Endometrium (tissue), 2 donors: ENCODE measurements around the gene CREB5.

Source experiments
- FAIRE-seq: peaks from 2 replicates; lab custom pipeline; 2012; peaks lifted over from hg19 to GRCh38; lab: Jason Lieb, UNC
- donor health status: control.
- donor health status: control.

The CREB5 gene

DNA sequence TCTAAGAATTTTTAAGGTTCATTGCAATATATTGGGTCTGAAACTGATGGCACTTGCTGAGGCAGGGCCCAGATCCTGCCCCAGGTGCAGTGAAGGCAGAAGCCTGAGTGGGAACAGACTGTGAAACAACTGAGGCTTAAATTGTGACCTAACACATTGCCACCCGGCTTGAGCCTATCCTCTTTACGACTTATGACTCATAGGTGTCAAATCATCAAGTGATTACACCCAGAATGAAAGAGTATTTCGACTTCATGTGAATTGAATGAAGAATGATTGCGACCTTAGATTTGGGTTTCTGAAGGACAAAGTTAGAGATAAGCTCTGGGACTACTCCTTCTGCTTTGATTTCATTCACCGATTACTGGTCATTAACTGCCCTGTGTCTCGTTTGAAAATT is 200.9 kb downstream of the CREB5 start:
- no peak for FAIRE-seq

DNA sequence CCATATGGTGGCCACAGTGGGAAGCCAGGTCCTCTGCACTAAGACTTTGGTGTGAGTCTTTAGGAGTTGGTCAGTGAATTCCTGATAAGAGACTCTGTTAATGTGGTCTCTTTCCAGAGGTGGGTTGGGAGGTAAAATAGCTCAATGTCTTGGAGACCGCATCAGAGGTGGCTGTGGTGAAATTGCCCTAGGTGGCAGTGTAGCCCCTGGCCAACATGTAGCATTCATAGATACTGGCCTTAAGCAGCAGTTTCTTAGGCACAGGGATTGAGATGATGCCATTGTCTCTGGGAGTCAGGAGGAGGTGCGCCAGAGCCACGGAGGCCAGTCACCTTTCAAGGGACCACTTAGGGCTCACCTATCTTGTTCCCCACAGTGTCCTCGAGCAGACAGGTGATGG is 202.8 kb downstream of the CREB5 start:
- FAIRE-seq: no peak

DNA sequence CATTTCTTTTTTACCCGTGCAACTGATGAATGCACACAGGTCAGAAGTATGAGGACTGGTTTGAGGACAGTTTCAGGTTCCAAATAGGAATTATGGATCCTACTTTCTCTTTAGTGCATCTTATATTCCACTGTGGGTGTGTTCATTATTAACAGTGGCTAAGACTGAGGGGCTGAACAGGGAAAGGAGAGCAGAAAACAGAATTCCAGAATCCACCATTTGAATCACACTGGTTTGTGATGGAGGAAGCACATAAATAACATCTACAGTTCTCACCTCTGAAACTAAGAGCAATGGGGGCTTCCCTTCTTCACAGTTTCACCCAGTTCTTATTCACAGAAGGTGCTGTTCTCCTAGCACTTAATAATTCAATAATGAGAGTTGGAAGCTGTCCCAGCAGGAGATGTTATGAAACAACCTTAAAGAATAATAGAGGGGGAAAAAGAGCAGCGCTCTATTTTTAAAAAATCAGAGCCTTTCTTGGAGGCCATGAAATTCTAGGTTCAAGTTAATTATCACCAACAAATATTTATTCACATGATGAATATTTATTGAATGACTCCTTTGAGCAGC is 205.1 kb downstream of the CREB5 start:
- no peak for FAIRE-seq

DNA sequence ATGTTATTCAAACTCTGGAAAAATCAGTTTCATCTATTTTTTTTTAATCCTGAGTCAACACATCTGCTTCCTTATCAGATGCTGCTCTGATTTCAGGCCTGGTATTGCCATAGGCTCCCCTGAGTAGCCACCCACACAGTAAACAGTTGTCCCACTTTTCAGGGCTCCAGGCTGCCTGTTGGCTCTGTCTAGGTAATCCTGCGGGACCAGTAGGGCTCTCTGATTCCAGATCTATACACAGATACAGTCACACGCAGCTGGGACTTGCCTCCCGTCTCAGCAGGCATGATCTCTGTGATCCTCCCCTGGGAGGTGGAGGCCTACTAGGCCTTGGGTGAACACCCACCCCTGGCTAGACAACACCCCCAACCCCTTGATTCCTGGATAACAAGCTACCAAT is 206.1 kb downstream of the CREB5 start:
- no peak for FAIRE-seq

DNA sequence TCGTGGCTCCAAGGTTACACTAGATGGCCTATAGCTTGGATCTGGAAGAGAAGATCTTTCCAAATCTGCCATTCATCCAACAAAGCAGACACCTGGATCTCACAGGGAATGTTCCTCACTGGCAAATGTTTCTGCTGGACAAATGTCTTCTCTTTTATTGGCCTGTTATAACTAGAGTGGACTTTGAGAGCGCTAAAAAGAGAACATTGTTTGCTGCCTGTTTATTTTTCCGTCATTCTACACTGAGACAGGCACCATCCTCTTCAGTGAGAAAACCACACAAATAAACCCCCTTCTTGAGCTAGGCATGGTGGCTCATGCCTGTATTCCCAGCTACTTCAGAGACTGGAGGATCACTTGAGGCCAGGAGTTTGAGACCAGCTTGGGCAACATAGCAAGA is 206.9 kb downstream of the CREB5 start:
- no peak for FAIRE-seq

DNA sequence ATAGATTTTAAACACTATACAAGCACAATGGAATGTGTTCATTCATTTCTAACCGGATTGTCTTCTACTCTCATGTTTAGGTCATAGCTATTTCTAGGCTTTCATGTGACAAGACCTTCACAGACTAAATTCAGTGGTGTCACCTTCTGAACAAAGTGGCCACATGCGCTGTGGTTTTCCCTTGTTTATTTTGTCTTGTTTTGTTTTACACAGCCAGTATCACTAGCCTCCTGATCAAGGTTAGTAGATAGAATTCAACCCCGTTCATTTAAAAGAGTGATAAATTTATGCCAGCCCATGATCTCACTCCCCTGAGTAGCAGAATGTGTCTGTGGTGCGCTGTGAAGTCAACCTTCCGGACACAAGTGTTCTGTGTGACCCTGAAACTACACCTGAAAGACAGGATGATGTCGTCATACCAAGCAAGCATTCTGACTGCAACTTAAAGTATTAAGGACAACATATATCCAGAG is 209.1 kb downstream of the CREB5 start:
- no peak for FAIRE-seq

DNA sequence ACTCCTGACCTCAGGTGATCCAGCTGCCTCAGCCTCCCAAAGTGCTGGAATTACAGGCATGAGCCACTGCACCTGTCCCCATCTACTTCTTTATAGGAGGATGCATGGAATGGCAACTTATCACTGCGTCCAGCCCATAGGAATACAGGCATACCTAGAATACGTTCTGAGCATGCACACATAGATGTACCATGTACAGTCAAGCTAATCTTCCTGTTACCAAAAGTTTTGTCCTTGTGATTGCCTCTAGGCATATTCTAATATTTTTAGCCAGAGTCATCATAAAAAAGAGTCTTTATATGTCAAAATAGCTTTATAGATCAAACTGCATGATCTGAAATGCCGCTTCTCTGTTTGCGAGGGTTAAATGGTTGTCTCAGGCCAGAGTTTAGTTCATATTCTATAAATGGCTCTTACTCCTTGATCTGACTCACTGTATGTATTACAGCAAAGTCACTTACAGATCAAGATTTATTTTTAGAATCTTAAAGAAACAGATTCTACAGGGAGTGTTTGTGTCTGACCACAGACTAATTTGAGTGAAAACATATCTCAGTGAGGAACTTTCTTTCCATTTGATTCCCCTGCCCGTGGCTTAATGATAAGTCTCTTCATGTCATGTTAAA is 210.9 kb downstream of the CREB5 start:
- no peak for FAIRE-seq

DNA sequence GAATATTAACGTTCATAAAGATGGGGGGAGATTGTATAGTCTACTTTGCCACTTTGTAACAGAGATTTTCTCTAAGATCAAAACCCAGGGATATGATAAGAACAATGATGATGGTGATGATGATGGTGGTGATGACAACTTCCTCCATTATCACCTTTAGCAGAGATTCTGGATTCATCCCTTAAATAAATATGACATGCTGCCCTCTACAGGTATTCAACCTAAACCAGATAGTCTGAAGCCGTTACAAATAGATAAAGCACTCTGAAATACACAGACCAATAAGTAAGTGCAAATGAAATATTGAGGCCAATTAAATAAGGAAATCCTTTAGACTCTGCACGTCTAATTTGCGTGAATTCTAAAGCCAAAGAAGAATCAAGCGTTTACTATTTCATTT is 211.5 kb downstream of the CREB5 start:
- no peak for FAIRE-seq

DNA sequence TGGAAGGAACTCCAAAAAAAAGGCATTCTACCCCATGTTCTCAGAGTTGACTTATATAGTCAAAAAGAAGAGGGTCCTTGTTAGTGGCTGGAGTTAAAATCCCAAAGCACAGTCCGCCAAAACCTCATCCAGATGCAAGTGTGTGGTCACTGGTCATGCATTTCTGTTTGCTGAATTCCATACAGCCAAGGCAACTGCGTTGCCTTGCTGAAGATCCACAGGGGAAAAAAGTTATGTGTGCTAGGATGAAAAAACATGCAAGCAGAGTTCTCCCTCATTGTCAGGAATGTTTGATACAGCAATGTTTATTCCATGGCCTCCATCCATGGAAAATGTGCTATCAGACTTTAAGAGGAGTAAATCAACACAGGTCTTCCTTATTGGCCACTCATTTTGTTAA is 213.1 kb downstream of the CREB5 start:
- no peak for FAIRE-seq

DNA sequence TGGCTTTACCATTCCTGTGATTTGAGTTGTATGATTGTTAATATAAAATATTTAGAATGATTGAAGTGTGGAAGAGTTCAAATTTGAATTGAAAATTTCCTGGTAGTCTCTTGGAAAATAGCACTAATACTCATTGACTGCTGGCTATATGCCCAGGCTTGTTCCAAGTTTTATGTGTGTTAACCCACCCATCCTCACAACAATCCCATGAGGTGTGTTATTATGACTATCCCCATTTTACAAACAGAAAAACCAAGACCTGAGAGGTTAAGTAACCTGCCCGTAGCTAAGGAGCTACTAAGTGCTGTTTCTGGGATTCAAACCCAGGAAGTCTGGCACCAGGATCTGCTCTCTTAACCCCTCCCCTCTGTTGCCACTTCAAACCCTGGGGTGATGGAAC is 213.9 kb downstream of the CREB5 start:
- FAIRE-seq: no peak

DNA sequence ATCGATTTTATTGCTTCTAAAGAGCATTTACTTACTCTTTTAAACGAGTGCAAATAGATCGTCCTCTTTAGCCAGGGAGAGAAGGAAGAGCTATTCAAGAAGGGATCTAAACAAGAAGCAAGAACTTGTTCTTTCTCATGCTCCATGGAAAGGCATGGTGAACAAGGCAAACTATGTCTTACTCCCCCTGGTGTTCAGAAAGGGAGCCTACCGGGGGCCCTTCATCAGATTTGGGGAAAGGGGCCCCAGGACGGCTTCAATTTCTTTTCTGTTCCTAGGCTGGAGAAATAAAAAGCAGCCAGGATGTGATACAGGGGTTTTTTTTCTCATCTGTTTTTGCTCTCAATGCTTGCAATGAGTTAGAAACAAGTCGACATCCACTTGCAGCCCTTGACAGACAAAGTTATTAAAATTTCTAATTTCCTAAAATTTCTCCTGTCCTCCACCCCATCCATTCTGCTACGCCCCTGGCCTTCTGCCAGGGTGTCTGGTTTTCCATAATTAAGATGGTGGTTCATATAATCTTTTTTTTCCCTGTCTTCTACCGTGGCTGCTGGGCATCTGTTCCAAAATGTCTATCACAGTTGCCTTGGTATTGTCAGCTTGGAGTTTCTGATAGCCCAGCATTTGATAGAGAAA is 214.4 kb downstream of the CREB5 start:
- FAIRE-seq: no peak

DNA sequence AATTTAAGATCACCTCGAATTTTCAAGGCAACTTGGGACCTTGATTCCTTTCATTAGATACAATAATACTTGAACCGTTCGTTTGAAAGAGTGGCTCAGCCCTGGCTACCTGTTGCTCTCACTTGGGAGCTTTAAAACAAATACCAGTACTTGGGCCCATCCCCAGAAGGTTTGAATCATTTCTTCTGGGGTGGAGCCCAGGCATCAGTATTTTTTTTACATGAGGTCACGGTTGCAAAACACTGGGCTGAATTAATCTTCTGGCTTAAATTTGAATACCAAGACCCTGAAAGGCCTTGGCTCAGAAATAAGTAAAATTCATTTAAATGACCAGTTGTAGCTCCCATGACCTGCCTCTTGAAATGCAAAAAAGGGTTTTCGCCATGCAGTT is 214.9 kb downstream of the CREB5 start:
- FAIRE-seq: no peak

DNA sequence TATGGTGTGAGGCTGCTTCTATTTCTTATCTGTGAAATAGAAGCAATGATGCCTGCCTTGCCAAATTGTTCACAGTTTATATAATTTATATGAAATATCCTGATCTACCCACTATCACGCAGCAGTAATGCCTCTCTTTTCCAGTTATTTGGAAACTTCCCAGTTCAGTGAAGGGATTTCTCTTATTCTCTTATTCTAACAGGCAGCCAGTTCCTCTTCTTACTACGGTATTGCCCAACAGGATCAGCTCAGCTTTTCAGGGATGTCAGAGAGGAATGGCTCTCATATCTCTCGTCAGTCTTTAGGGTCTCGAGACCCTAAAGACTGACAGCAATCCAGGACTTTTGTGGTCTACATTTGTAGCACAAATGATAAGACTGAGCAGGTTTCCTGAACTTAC is 215.6 kb downstream of the CREB5 start:
- FAIRE-seq: no peak

DNA sequence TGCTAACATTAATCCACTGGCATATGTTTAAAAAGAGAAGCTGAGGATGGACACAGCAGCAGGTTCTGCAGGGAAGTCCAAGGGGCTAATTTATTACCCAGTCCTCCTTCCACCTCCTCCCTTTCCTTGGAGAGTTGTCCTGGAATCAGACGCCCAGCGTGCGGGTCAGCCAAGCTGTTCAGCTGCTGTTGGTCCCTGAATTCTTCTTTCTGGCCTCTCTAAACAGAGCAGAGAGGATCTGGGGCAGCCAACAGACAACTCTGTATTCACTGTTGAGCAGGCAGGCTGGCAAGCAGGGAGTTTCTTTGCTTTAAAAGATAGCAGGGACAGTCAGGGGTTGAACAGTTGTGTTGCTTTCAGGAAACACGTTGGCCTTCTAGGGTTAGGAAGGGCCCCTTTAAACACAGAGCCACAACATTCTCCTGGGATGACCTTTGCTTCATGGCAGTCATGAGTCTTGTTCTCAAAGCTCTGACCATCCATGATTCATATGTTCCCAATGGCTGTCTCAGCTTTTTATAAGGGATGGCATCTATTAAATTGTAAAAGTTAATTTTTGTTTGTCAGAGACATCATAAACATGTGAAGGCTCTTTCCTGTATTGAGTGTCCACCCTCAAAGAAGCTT is 217.0 kb downstream of the CREB5 start:
- FAIRE-seq: no peak

DNA sequence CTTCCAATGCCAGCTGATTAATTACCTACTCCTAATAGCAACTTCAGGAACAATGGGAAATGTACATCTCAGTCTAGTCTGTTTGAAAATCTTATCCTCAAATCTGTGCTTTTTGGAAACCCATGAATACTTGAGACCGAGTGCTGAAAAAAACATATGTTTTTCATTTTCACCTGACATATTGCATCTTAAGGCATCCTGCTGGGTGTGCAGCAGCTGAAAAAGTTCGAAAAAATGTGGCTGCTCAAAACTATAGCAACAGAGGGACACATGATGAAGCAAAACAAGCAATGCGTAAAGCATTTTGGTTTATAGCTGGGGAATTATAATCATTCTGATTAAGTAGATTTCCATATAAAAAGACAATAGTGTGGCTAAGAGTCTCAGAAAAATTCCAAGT is 218.0 kb downstream of the CREB5 start:
- FAIRE-seq: no peak

DNA sequence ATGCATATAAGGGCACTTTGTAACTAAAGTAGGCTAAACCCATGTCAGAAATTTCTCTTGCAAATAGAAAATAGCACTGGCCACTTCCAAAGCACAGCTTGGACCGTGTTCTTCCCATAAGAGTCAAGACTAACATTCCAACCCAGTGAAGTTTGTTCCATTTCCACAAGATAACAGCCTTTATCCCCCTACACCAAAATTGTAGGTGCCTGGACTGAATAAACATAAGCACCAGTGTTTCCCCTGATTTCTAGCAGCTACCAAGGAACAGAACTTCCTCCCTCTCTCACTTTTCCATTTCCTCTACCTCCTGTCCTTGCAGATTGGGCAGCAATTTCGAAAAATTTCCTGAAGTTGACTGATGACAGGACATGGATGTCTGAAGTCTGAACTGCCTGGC is 219.7 kb downstream of the CREB5 start:
- no peak for FAIRE-seq

DNA sequence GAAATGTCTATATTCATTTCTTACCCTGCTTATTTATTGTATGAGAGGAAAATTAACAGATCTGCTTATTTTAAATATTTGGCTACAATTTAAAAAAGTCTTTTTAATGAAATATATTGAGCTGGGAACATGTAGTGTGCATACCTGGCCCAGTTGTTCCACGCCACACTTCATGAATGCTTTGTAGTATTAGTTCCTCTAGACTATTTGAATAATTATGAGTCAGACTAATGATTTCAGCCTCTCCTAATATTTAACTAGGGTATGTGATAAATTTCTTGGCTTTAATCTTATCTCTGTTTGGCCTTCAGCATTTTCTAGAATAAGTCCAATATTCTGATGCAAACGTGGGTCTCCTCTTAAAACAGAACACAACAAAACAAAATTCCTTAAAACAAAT is 226.6 kb downstream of the CREB5 start:
- FAIRE-seq: no peak

DNA sequence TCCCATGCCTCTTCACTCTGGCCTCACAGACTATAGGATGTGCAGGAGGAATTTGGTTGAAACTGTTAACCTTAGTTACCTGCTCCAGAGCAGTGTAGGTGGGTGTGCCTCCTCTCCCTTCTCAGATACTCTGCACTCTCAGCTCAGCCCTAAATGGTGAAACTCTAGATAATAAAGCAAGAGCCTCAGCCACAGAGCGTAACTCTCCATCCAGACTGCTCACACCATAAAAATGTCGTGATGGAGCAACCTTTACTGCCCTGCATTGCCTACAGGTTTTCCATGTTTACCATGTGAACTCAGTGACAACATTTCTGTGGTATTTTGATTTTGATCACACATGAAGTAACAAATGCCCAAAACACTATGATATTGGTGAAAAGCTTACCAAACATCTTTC is 227.7 kb downstream of the CREB5 start:
- no peak for FAIRE-seq

DNA sequence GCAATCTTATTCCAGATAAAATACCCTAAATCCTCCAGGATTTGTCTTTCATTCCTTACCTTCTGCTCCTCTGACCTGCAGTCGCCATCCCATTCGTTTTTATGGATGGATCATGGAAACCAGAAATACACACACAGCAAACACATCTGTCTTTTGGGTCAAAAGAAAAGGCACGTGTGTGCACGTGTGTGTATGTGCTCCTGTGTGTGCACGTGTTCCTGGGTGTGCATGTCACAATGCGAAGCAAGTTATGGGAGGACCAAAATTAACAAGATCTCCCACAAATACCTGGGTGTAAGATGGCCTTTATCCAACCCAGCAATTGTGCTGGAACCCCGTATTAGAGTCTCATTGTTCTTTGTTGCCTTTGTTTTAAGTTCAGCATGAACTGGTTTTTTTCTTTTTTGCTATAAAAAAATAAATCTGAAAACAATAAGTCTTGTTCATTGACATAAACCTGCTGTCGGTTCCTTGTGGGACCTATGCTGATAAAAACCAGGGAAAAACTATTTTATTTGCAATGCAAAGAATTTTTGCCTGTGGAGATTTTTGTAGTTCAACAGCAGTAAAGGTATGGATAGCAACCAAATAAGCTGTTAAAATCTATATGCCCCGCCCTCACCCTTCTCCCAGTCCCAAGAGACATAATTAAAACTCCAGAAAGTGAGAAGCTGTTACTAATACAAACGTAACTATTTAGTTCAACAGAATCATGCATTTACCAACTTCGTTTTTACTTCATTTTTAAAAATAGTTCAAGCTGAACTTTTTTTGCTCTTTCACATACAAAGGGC is 229.6 kb downstream of the CREB5 start:
- no peak for FAIRE-seq

DNA sequence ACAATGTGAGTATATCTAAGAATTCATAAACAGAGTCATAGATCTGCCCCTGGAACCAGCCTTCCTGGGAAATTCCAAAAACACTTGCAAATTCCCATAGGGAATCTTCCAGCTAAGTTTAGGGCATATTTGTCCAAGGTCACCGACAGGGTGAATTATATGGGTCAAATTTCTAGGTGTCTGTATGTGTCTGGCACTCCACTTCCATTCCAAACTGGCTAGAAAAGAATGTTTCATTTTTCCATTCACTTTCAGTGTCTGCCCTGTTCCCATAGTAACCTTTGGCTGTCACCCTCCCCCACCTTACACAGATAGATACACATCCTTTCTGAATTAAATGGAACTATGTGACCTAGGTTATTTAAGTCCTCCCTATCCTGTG is 230.9 kb downstream of the CREB5 start:
- FAIRE-seq: no peak

DNA sequence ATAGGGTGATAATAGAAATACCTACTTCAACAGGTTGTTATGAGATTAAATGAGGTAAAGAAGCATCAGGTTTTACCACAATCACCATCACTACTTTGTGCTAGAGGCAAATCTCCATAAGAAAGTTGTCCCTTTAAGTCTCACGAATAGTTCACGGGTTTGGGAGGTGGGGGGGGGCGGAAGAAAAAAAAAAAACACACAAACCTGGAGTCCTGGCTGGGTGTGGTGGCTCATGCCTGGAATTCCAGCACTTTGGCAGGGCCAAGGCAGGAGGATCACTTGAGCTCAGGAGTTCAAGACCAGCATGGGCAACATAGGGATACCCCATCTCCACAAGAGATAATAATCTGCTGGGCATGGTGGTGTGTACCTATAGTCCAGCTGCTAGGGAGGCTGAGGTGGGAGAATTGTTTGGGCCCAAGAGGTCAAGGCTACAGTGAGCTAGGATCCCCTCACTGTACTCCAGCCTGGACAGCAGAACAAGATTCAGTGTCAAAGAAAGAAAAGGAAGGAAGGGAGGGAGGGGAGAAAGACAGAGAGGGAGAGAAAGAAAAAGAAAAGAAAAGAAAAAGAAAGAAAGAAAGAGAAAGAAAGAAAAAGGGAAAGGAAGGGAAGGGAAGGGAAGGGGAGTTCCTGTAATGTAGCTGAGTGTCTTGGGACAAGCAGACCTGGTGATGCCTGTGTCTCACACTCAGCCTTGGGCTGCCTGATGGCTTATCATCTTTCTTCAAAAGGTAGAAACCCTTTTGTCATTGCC is 231.4 kb downstream of the CREB5 start:
- no peak for FAIRE-seq

DNA sequence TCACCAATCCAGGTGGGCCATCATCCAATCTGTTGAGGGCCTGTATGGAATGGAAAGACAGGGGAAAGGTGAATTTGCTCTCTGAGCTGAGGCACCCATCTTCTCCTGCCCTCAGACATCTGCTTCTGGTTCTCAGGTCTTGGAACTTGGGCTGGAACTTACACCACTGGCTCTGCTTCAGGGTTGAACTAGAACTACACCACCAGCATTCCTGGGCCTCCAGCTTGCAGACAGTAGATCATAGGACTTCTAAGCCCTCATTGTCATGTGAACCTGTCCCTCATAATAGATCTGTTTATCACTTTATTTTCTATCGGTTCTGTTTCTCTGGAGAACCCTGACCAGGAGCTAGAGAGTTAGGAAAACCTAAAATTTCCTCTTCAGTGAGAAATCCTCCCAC is 233.5 kb downstream of the CREB5 start:
- no peak for FAIRE-seq
